ENCODE measurements around the gene TMIGD1. TPM values are rescaled to one million over a fixed set of nuclear protein-coding genes. Genes with fewer than 3 reads are reported as not detected.

The TMIGD1 gene
- total RNA-seq, 2 experiments from 2014 or later: not detected

- Mint-ChIP-seq H3K36me3 (ENCODE audit: low read depth) (no peaks in the 10 kb centered on the region), H3K27ac (peak overlapping the region; percentile 35), H3K4me1 (ENCODE audit: low read depth) (peaks cover 26% of the 10 kb centered on the region), H3K27me3 (ENCODE audit: low read depth) (peaks cover 4% of the 10 kb centered on the region), H3K9me3 (ENCODE audit: insufficient read depth) (no peaks in the 10 kb centered on the region), H3K4me3 (peak overlapping the region; percentile 34)
- ATAC-seq: peak; percentile 67
- POLR2A ChIA-PET: interaction anchor here (0.6 to 1.6 kb wide), 2 partner anchors 32 to 33 kb away, joined by 4 to 5 read pairs; partner anchors contain the start of gene BLMH
- CTCF ChIA-PET: interaction anchor here (0.7 to 3.3 kb wide), 12 partner anchors 9 to 229 kb away, joined by 3 to 25 read pairs (median 4); partner anchors contain the start of genes BLMH and TMIGD1
- DNase-seq: peak; percentile 41
Measured at GRCh38 chr17:30323895-30324319, 9.9 kb downstream of the TMIGD1 start.

- H3K4me3 Mint-ChIP-seq: peak overlapping the region; percentile 34
- H3K4me1 Mint-ChIP-seq (ENCODE audit: low read depth): peaks cover 26% of the 10 kb centered on the region
- POLR2A ChIA-PET: interaction anchor here (0.6 to 1.6 kb wide), 2 partner anchors 31 to 32 kb away, joined by 4 to 5 read pairs; partner anchors contain the start of gene BLMH
- CTCF ChIA-PET: interaction anchor here (0.8 to 3.3 kb wide), 15 partner anchors 9 to 229 kb away, joined by 3 to 25 read pairs (median 4); partner anchors contain the start of genes BLMH, NSRP1 and TMIGD1
- peak overlapping the region; percentile 35 for H3K27ac Mint-ChIP-seq
- peaks cover 4% of the 10 kb centered on the region for H3K27me3 Mint-ChIP-seq (ENCODE audit: low read depth)
- H3K36me3 Mint-ChIP-seq (ENCODE audit: low read depth): no peaks in the 10 kb centered on the region
- H3K9me3 Mint-ChIP-seq (ENCODE audit: insufficient read depth): no peaks in the 10 kb centered on the region
- ATAC-seq (peak; percentile 58), DNase-seq (peak; percentile 27)
Measured at GRCh38 chr17:30323262-30323894, 10.5 kb downstream of the TMIGD1 start.

- Mint-ChIP-seq H3K4me1 (ENCODE audit: low read depth) (peaks cover 26% of the 10 kb centered on the region), H3K9me3 (ENCODE audit: insufficient read depth) (no peaks in the 10 kb centered on the region), H3K4me3 (no peak overlapping the region), H3K27me3 (ENCODE audit: low read depth) (peaks cover 2% of the 10 kb centered on the region), H3K27ac (no peak overlapping the region), H3K36me3 (ENCODE audit: low read depth) (no peaks in the 10 kb centered on the region)
- ChIA-PET CTCF (interaction anchor here (1.0 to 3.3 kb wide), 2 partner anchors 11 to 15 kb away, joined by 3 to 25 read pairs; no protein-coding TSS in a partner anchor), POLR2A (no interaction called here)
- ATAC-seq: no peak
- DNase-seq: no peak
Measured at GRCh38 chr17:30321314-30321713, 12.5 kb downstream of the TMIGD1 start.

- CTCF ChIA-PET: interaction anchor here (1.1 to 1.3 kb wide), 2 partner anchors 10 to 18 kb away, joined by 3 to 5 read pairs; no protein-coding TSS in a partner anchor
- DNase-seq (no peak), ATAC-seq (no peak)
- no peaks in the 10 kb centered on the region for H3K36me3 Mint-ChIP-seq (ENCODE audit: low read depth)
- no peaks in the 10 kb centered on the region for H3K9me3 Mint-ChIP-seq (ENCODE audit: insufficient read depth)
- H3K4me1 Mint-ChIP-seq (ENCODE audit: low read depth): peaks cover 6% of the 10 kb centered on the region
- H3K27me3 Mint-ChIP-seq (ENCODE audit: low read depth): peaks cover 11% of the 10 kb centered on the region
- no peak overlapping the region for H3K4me3 Mint-ChIP-seq
- no peak overlapping the region for H3K27ac Mint-ChIP-seq
- POLR2A ChIA-PET: no interaction called here
Measured at GRCh38 chr17:30318155-30318554, 15.7 kb downstream of the TMIGD1 start.

GRCh38 chr17:30316736-30317135 lies 17.1 kb downstream of the TMIGD1 start:
- H3K36me3 Mint-ChIP-seq (ENCODE audit: low read depth): no peaks in the 10 kb centered on the region
- peaks cover 17% of the 10 kb centered on the region for H3K27me3 Mint-ChIP-seq (ENCODE audit: low read depth)
- ChIA-PET POLR2A (no interaction called here), CTCF (interaction anchor here (1.5 to 1.8 kb wide), 2 partner anchors 23 to 192 kb away, joined by 5 to 7 read pairs; no protein-coding TSS in a partner anchor)
- no peaks in the 10 kb centered on the region for H3K4me1 Mint-ChIP-seq (ENCODE audit: low read depth)
- H3K27ac Mint-ChIP-seq: no peak overlapping the region
- DNase-seq (no peak), ATAC-seq (no peak)
- no peaks in the 10 kb centered on the region for H3K9me3 Mint-ChIP-seq (ENCODE audit: insufficient read depth)
- no peak overlapping the region for H3K4me3 Mint-ChIP-seq

GRCh38 chr17:30315106-30315505 lies 18.8 kb downstream of the TMIGD1 start:
- H3K36me3 Mint-ChIP-seq (ENCODE audit: low read depth): no peaks in the 10 kb centered on the region
- no peaks in the 10 kb centered on the region for H3K9me3 Mint-ChIP-seq (ENCODE audit: insufficient read depth)
- H3K27ac Mint-ChIP-seq: no peak overlapping the region
- DNase-seq (no peak), ATAC-seq (no peak)
- POLR2A ChIA-PET: no interaction called here
- CTCF ChIA-PET: interaction anchor here (1.0 to 3.6 kb wide), 7 partner anchors 8 to 222 kb away, joined by 3 to 17 read pairs (median 4); no protein-coding TSS in a partner anchor
- H3K4me3 Mint-ChIP-seq: no peak overlapping the region
- peaks cover 17% of the 10 kb centered on the region for H3K27me3 Mint-ChIP-seq (ENCODE audit: low read depth)
- no peaks in the 10 kb centered on the region for H3K4me1 Mint-ChIP-seq (ENCODE audit: low read depth)

- Mint-ChIP-seq H3K4me1 (ENCODE audit: low read depth) (no peaks in the 10 kb centered on the region), H3K27ac (no peak overlapping the region), H3K27me3 (ENCODE audit: low read depth) (peaks cover 17% of the 10 kb centered on the region), H3K36me3 (ENCODE audit: low read depth) (no peaks in the 10 kb centered on the region), H3K9me3 (ENCODE audit: insufficient read depth) (no peaks in the 10 kb centered on the region), H3K4me3 (no peak overlapping the region)
- ChIA-PET POLR2A (no interaction called here), CTCF (interaction anchor here (1.0 to 3.6 kb wide), 3 partner anchors 9 to 189 kb away, joined by 3 to 17 read pairs (median 5); no protein-coding TSS in a partner anchor)
- no peak for DNase-seq
- no peak for ATAC-seq
Measured at GRCh38 chr17:30314474-30314873, 19.4 kb downstream of the TMIGD1 start.

- Mint-ChIP-seq H3K36me3 (ENCODE audit: low read depth) (no peaks in the 10 kb centered on the region), H3K27ac (no peak overlapping the region), H3K27me3 (ENCODE audit: low read depth) (peaks cover 17% of the 10 kb centered on the region), H3K4me1 (ENCODE audit: low read depth) (no peaks in the 10 kb centered on the region), H3K4me3 (no peak overlapping the region), H3K9me3 (ENCODE audit: insufficient read depth) (no peaks in the 10 kb centered on the region)
- ChIA-PET CTCF (interaction anchor here (0.8 kb wide), 1 partner anchor 24 kb away, joined by 3 read pairs; no protein-coding TSS in a partner anchor), POLR2A (no interaction called here)
- no peak for ATAC-seq
- DNase-seq: no peak
Measured at GRCh38 chr17:30312226-30312625, 21.6 kb downstream of the TMIGD1 start.

GRCh38 chr17:30310562-30310961 lies 23.3 kb downstream of the TMIGD1 start:
- H3K4me3 Mint-ChIP-seq: no peak overlapping the region
- DNase-seq: no peak
- ChIA-PET CTCF (no interaction called here), POLR2A (no interaction called here)
- no peak for ATAC-seq
- no peak overlapping the region for H3K27ac Mint-ChIP-seq
- H3K36me3 Mint-ChIP-seq (ENCODE audit: low read depth): no peaks in the 10 kb centered on the region
- no peaks in the 10 kb centered on the region for H3K9me3 Mint-ChIP-seq (ENCODE audit: insufficient read depth)
- no peaks in the 10 kb centered on the region for H3K4me1 Mint-ChIP-seq (ENCODE audit: low read depth)
- H3K27me3 Mint-ChIP-seq (ENCODE audit: low read depth): peaks cover 20% of the 10 kb centered on the region

- Mint-ChIP-seq H3K4me1 (ENCODE audit: low read depth) (no peaks in the 10 kb centered on the region), H3K27ac (no peak overlapping the region), H3K9me3 (ENCODE audit: insufficient read depth) (no peaks in the 10 kb centered on the region), H3K4me3 (no peak overlapping the region), H3K27me3 (ENCODE audit: low read depth) (peaks cover 11% of the 10 kb centered on the region), H3K36me3 (ENCODE audit: low read depth) (no peaks in the 10 kb centered on the region)
- DNase-seq (no peak), ATAC-seq (no peak)
- POLR2A ChIA-PET: no interaction called here
- CTCF ChIA-PET: interaction anchor here (1.2 kb wide), 1 partner anchor 15 kb away, joined by 3 read pairs; no protein-coding TSS in a partner anchor
Measured at GRCh38 chr17:30309591-30309990, 24.3 kb downstream of the TMIGD1 start.

GRCh38 chr17:30308406-30308805 lies 25.5 kb downstream of the TMIGD1 start:
- Mint-ChIP-seq H3K4me3 (no peak overlapping the region), H3K9me3 (ENCODE audit: insufficient read depth) (no peaks in the 10 kb centered on the region), H3K27me3 (ENCODE audit: low read depth) (peaks cover 8% of the 10 kb centered on the region), H3K4me1 (ENCODE audit: low read depth) (no peaks in the 10 kb centered on the region), H3K27ac (no peak overlapping the region), H3K36me3 (ENCODE audit: low read depth) (no peaks in the 10 kb centered on the region)
- ATAC-seq (no peak), DNase-seq (no peak)
- CTCF ChIA-PET: interaction anchor here (1.2 to 1.5 kb wide), 3 partner anchors 10 to 28 kb away, joined by 3 to 7 read pairs (median 3); no protein-coding TSS in a partner anchor
- POLR2A ChIA-PET: no interaction called here

- peaks cover 7% of the 10 kb centered on the region for H3K4me1 Mint-ChIP-seq (ENCODE audit: low read depth)
- ATAC-seq: no peak
- no peak overlapping the region for H3K27ac Mint-ChIP-seq
- ChIA-PET POLR2A (interaction anchor here (0.6 kb wide), 1 partner anchor 93 kb away, joined by 3 read pairs; no protein-coding TSS in a partner anchor), CTCF (interaction anchor here (1.1 kb wide), 1 partner anchor 200 kb away, joined by 3 read pairs; no protein-coding TSS in a partner anchor)
- DNase-seq: no peak
- no peaks in the 10 kb centered on the region for H3K9me3 Mint-ChIP-seq (ENCODE audit: insufficient read depth)
- H3K27me3 Mint-ChIP-seq (ENCODE audit: low read depth): peaks cover 2% of the 10 kb centered on the region
- H3K4me3 Mint-ChIP-seq: no peak overlapping the region
- H3K36me3 Mint-ChIP-seq (ENCODE audit: low read depth): no peaks in the 10 kb centered on the region
Measured at GRCh38 chr17:30304778-30305177, 29.1 kb downstream of the TMIGD1 start.

Data from activated CD8-positive, alpha-beta T cell treated with anti-CD3 and anti-CD28 coated beads, Interleukin-2, amount 10 ng/mL, durations not matched to agents 7 days and 5 days (primary cell).